Loucy (cell line): Measurements from ENCODE around the gene TMEM179B.
"Not testable (repeated sequence)": the region's sequence is repeated elsewhere in the genome, so short reads cannot be mapped to it uniquely, and the experiment has no call there.

Experiments
- H2AFZ ChIP-seq: fragments of 200-600 bp; sonication (generic); 2 replicates; pipeline ENCODE4 v1.6.0; 2016; ENCODE audit warnings: antibody characterized with exemption, mild to moderate bottlenecking, low read length, moderate library complexity
- H3F3A ChIP-seq: fragments of 200-600 bp; 2 replicates; pipeline ENCODE4 v1.6.0; 2016; ENCODE audit warnings: antibody characterized with exemption, low read depth, mild to moderate bottlenecking
- H3K27me3 ChIP-seq: fragments of 200-600 bp; sonication (generic); 2 replicates; pipeline ENCODE4 v1.6.1; 2014; ENCODE audit warnings: low read length, mild to moderate bottlenecking; ENCODE audit not compliant: insufficient read depth, poor library complexity, severe bottlenecking
- H3K36me3 ChIP-seq: fragments of 200-600 bp; sonication (generic); 2 replicates; pipeline ENCODE4 v1.6.1; 2016; ENCODE audit warnings: low read length; ENCODE audit not compliant: insufficient read depth
- H3K4me1 ChIP-seq: fragments of 200-600 bp; sonication (generic); 2 replicates; pipeline ENCODE4 v1.5.1; 2014; ENCODE audit warnings: low read length, mild to moderate bottlenecking; ENCODE audit not compliant: insufficient read depth, poor library complexity, severe bottlenecking
- H3K4me2 ChIP-seq: fragments of 200-600 bp; sonication (generic); 2 replicates; pipeline ENCODE4 v1.6.0; 2014; ENCODE audit warnings: antibody characterized with exemption, low read length, low read depth, mild to moderate bottlenecking; ENCODE audit not compliant: poor library complexity, severe bottlenecking
- H3K4me3 ChIP-seq: fragments of 200-600 bp; sonication (generic); 2 replicates; pipeline ENCODE4 v1.5.1; 2014; ENCODE audit warnings: low read length, mild to moderate bottlenecking, mixed read lengths; ENCODE audit not compliant: poor library complexity, severe bottlenecking
- H3K79me2 ChIP-seq: fragments of 200-600 bp; sonication (generic); 2 replicates; pipeline ENCODE4 v1.6.1; 2014; ENCODE audit warnings: low read length; ENCODE audit not compliant: insufficient read depth
- H3K9ac ChIP-seq: fragments of 200-600 bp; sonication (generic); 2 replicates; pipeline ENCODE4 v1.6.0; 2014; ENCODE audit warnings: mild to moderate bottlenecking, low read depth, low read length, moderate library complexity; ENCODE audit not compliant: poor library complexity, severe bottlenecking
- H3K9me2 ChIP-seq: fragments of 200-600 bp; sonication (generic); replicated peaks from 2 replicates; pipeline ENCODE4 v1.6.1; 2016; ENCODE audit warnings: low read depth, low read length, mixed read lengths
- H3K9me3 ChIP-seq: fragments of 200-600 bp; sonication (generic); 2 replicates; pipeline ENCODE4 v1.6.1; 2014; ENCODE audit warnings: mild to moderate bottlenecking, antibody characterized with exemption, low read length, low read depth; ENCODE audit not compliant: insufficient read depth
- H4K20me1 ChIP-seq: fragments of 200-600 bp; sonication (generic); 2 replicates; pipeline ENCODE4 v1.6.0; 2014; ENCODE audit warnings: antibody characterized with exemption, low read length, mild to moderate bottlenecking; ENCODE audit not compliant: insufficient read depth, poor library complexity, severe bottlenecking
- CTCF ChIP-seq: fragments of 200-600 bp; sonication (generic); conservative IDR thresholded peaks from 2 replicates; pipeline ENCODE4 v1.5.1; 2014; ENCODE audit warnings: mild to moderate bottlenecking, antibody characterized with exemption, low read length
- EZH2phosphoT487 ChIP-seq: fragments of 200-600 bp; IDR thresholded peaks from 2 replicates; pipeline ENCODE4 v1.6.1; 2018; ENCODE audit warnings: antibody characterized with exemption, mild to moderate bottlenecking, moderate library complexity, borderline replicate concordance

The TMEM179B gene, protein sequence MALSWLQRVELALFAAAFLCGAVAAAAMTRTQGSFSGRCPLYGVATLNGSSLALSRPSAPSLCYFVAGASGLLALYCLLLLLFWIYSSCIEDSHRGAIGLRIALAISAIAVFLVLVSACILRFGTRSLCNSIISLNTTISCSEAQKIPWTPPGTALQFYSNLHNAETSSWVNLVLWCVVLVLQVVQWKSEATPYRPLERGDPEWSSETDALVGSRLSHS

GRCh38 chr11:62787005-62787759, at the start of gene TMEM179B:
TMEM179B (plus strand) TSS chr11:62787402; CDS start chr11:62787432, 30 bp downstream.
- Histone ChIP-seq H3K4me3 (peak within 1 kb of the TSS; percentile 97), H2AFZ (peak within 1 kb of the TSS; percentile 62), H4K20me1 (peaks cover 21% of the 10 kb centered on the region), H3K9me3 (no peaks in the 10 kb centered on the region), H3K4me1 (peaks cover 29% of the 10 kb centered on the region), H3K27me3 (no peaks in the 10 kb centered on the region), H3K79me2 (peaks cover 46% of the 10 kb centered on the region), H3F3A (0 out of 2 replicates have a peak, but pooled peaks cover under 1% of the 10 kb centered on the region), H3K9me2 (no peaks in the 10 kb centered on the region), H3K4me2 (peak within 1 kb of the TSS; percentile 88), H3K36me3 (peaks cover 6% of the 10 kb centered on the region; the same call in 1 of the 2 replicates), H3K9ac (peak within 1 kb of the TSS; percentile 98)
- TF ChIP-seq CTCF (peak; percentile 39; the same call in 1 of the 2 replicates), EZH2phosphoT487 (no peak)

- no peak overlapping the region for H2AFZ ChIP-seq
Observed at GRCh38 chr11:62747475-62748160, 39.6 kb upstream of the TMEM179B start.

DNA sequence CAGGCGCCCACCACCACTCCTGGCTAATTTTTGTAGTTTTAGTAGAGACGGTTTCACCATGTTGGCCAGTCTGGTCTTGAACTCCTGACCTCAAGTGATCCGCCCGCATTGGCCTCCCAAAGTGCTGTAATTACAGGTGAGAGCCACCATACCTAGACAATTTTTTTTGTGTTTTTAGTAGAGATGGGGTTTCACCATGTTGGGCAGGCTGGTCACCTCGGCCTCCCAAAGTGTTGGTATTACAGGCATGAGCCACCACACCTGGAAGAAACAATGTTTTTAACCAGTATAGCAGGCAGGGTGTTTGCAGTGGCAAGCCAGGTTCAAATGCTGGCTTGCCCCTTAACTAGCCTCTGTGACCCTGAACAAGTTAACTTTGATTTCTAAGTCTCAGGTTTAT, 37.3 kb upstream of the TMEM179B start:
- H3K9ac ChIP-seq, H4K20me1 ChIP-seq, H3K4me3 ChIP-seq, H3K9me3 ChIP-seq, H3K4me2 ChIP-seq, H2AFZ ChIP-seq, H3K9me2 ChIP-seq, H3K36me3 ChIP-seq, H3K27me3 ChIP-seq, H3F3A ChIP-seq: not testable (repeated sequence)
- peaks cover 17% of the 10 kb centered on the region for H3K4me1 ChIP-seq
- H3K79me2 ChIP-seq, result peaks cover 19% of the 10 kb centered on the region; the same call in 1 of the 2 replicates

More at GRCh38 chr11:62747475-62748160, 39.6 kb upstream of the TMEM179B start:
- peaks cover 11% of the 10 kb centered on the region; the same call in 1 of the 2 replicates for H3K79me2 ChIP-seq
- H3K36me3 ChIP-seq, result no peaks in the 10 kb centered on the region
- H3K4me1 ChIP-seq, result peaks cover 8% of the 10 kb centered on the region
- H3F3A ChIP-seq, result no peaks in the 10 kb centered on the region
- H3K4me2 ChIP-seq, result no peak overlapping the region
- TF ChIP-seq EZH2phosphoT487 (no peak), CTCF (no peak)
- no peaks in the 10 kb centered on the region for H3K9me3 ChIP-seq
- H4K20me1 ChIP-seq, result no peaks in the 10 kb centered on the region
- H3K4me3 ChIP-seq, result no peak overlapping the region
- H3K9ac ChIP-seq, result no peak overlapping the region
- no peaks in the 10 kb centered on the region for H3K27me3 ChIP-seq
- H3K9me2 ChIP-seq, result no peaks in the 10 kb centered on the region
